Left ventricle myocardium inferior (tissue), 1 donor: ENCODE results near the gene WEE2. TPM values are rescaled to one million over a fixed set of nuclear protein-coding genes. Genes with fewer than 3 reads are reported as not detected.

Experiments
- DNase-seq: peaks from one replicate; pipeline ENCODE4 v3.0.0-alpha.2; 2020
- H3K27ac ChIP-seq: fragments of 200-600 bp; replicated peaks from 2 replicates; pipeline ENCODE4 v1.8.0; 2021
- H3K27me3 ChIP-seq: fragments of 200-600 bp; 2 replicates; pipeline ENCODE4 v1.8.0; 2021; ENCODE audit warnings: low read depth
- H3K36me3 ChIP-seq: fragments of 200-600 bp; 2 replicates; pipeline ENCODE4 v1.8.0; 2021
- H3K4me1 ChIP-seq: fragments of 200-600 bp; 2 replicates; pipeline ENCODE4 v1.8.0; 2021
- H3K4me3 ChIP-seq: fragments of 200-600 bp; 2 replicates; pipeline ENCODE4 v1.8.0; 2021; ENCODE audit warnings: mild to moderate bottlenecking, moderate library complexity
- H3K9me3 ChIP-seq: fragments of 200-600 bp; replicated peaks from 2 replicates; pipeline ENCODE4 v1.8.0; 2021
- intact Hi-C: fragments of 100-400 bp; cut with micrococcal nuclease; formaldehyde crosslinking; loops from one replicate; pipeline ENCODE4 v1.11.0; 2022
- total RNA-seq: library from RNA; stranded (reverse); fragmentation: NEBNext Ultra II Directional; extraction: Animal tissue kit (Norgen Biotek cat#: 25700); gene quantifications from one replicate; pipeline ENCODE4 v1.2.1, GENCODE V29; 2021
- TF ChIP-seq, protein P1 (sequence below): fragments of 200-600 bp; IDR thresholded peaks from 2 replicates; pipeline ENCODE4 v1.8.0; 2021; ENCODE audit warnings: antibody characterized with exemption, mild to moderate bottlenecking, borderline replicate concordance
- donor health status: DM: no; HTN: yes; CAD: no; lungs with severe emphysema.

WEE2 gene
- total RNA-seq, 1 donor from 2014 or later = not detected

GRCh38 chr7:141709318-141709717 lies 1.2 kb downstream of the WEE2 start:
- Histone ChIP-seq H3K9me3 (no peaks in the 10 kb centered on the region), H3K4me1 (no peaks in the 10 kb centered on the region), H3K36me3 (no peaks in the 10 kb centered on the region), H3K27ac (no peak overlapping the region), H3K27me3 (no peaks in the 10 kb centered on the region), H3K4me3 (no peak overlapping the region)
- TF ChIP-seq, protein P1, sequence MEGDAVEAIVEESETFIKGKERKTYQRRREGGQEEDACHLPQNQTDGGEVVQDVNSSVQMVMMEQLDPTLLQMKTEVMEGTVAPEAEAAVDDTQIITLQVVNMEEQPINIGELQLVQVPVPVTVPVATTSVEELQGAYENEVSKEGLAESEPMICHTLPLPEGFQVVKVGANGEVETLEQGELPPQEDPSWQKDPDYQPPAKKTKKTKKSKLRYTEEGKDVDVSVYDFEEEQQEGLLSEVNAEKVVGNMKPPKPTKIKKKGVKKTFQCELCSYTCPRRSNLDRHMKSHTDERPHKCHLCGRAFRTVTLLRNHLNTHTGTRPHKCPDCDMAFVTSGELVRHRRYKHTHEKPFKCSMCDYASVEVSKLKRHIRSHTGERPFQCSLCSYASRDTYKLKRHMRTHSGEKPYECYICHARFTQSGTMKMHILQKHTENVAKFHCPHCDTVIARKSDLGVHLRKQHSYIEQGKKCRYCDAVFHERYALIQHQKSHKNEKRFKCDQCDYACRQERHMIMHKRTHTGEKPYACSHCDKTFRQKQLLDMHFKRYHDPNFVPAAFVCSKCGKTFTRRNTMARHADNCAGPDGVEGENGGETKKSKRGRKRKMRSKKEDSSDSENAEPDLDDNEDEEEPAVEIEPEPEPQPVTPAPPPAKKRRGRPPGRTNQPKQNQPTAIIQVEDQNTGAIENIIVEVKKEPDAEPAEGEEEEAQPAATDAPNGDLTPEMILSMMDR = no peak
- DNase-seq = no peak
- intact Hi-C loops = no loop called here

DNA sequence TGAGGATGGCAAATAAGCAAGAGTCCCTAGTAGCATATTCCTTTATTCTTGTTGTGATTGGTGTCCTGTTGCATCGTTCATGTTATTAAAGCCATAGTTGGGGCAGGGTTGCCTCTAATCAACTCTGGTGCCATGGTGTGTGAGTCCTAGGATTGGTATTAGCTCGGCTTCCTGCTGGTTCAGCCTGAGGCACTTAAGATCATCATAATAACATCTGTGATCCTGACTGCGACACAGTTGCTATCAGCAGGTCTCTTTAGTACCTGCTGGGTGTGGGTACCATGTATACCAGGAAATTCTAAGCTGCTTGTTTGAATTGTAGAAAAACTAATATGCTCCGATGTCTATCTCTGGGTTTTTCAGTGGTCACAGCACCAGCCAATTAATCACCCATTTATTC lies 1.6 kb downstream of the WEE2 start:
- Histone ChIP-seq H3K9me3 (no peaks in the 10 kb centered on the region), H3K36me3 (no peaks in the 10 kb centered on the region), H3K27ac (no peak overlapping the region), H3K27me3 (no peaks in the 10 kb centered on the region), H3K4me3 (no peak overlapping the region), H3K4me1 (no peaks in the 10 kb centered on the region)
- intact Hi-C loops = no loop called here
- no peak for DNase-seq
- TF ChIP-seq, protein P1 = no peak

GRCh38 chr7:141710301-141710700 lies 2.1 kb downstream of the WEE2 start:
- no peaks in the 10 kb centered on the region for H3K36me3 ChIP-seq
- H3K4me1 ChIP-seq = no peaks in the 10 kb centered on the region
- intact Hi-C loops = no loop called here
- no peaks in the 10 kb centered on the region for H3K9me3 ChIP-seq
- no peak overlapping the region for H3K27ac ChIP-seq
- H3K27me3 ChIP-seq = no peaks in the 10 kb centered on the region
- H3K4me3 ChIP-seq = no peak overlapping the region
- no peak for DNase-seq
- TF ChIP-seq, protein P1 = peak; percentile 20

DNA sequence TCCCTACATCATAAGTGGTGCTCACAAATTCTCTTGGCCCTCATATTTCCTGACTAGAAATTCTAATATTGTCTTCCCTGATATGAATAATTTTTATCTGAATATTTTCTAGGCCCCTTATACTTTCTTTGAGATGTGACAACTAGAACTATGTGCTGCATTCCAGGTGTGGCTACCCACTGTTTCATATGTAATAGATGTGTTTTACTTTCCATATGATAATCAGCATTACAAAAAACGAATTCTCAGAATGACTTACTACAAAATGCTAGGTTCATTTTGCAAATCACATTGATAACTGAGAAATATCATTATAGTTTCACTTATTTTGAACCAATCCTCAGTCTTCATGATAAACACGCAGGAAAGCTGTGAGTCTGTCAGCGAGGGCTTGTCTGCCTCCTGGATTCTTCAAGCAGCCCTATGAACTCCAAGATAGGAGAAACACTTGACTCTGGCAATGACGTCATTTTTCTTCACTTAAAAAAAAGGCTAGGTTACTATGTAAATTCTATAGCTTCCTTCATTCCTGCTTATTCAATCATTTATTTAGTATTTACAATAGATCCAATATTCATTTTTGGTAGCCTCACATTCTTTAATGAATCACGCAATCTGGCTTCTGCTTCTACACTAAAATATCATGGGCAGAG lies 4.6 kb downstream of the WEE2 start:
- Histone ChIP-seq H3K9me3 (no peaks in the 10 kb centered on the region), H3K27me3 (no peaks in the 10 kb centered on the region), H3K4me3 (no peak overlapping the region), H3K4me1 (no peaks in the 10 kb centered on the region), H3K36me3 (no peaks in the 10 kb centered on the region), H3K27ac (no peak overlapping the region)
- TF ChIP-seq, protein P1 = no peak
- DNase-seq = no peak
- intact Hi-C loops = no loop called here

- H3K36me3 ChIP-seq = no peaks in the 10 kb centered on the region
- intact Hi-C loops = no loop called here
Measured at GRCh38 chr7:141713890-141714289, 5.7 kb downstream of the WEE2 start.

More at GRCh38 chr7:141713890-141714289, 5.7 kb downstream of the WEE2 start:
- no peaks in the 10 kb centered on the region for H3K27me3 ChIP-seq
- no peaks in the 10 kb centered on the region for H3K9me3 ChIP-seq
- no peaks in the 10 kb centered on the region for H3K4me1 ChIP-seq
- TF ChIP-seq, protein P1 = no peak
- no peak overlapping the region for H3K27ac ChIP-seq
- DNase-seq = no peak
- H3K4me3 ChIP-seq = no peak overlapping the region
